ENCODE results near the gene DCHS1.

DNA sequence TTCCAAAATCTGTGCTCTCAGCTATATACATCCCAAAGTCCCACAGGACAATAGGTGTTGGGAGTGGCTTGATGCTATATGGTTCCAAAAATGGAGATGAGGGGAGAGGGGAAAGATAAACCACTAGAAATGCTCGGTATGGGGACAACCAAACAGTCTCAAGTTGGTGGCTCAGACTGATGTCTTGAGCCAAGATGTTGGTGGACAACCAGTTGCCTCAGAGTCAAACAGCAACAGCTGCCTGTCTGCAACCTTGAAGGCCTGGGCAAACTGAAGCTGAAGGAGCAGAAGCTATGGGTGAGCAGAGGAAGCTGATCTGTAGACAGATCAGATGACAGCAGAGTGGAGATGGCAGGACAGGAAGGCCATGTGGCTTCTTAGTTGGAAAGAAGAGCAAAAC is 56.2 kb downstream of the DCHS1 start:
- no peak for TF ChIP-seq ZNF232 (CRISPR knock-in tag; IDR thresholded peaks at IDR 0.05)
- no peak for TF ChIP-seq TP53 (CRISPR knock-in tag; IDR thresholded peaks at IDR 0.05)
- no peak for TF ChIP-seq NR1H2 (CRISPR knock-in tag; IDR thresholded peaks at IDR 0.05)
- TF ChIP-seq, protein P1, sequence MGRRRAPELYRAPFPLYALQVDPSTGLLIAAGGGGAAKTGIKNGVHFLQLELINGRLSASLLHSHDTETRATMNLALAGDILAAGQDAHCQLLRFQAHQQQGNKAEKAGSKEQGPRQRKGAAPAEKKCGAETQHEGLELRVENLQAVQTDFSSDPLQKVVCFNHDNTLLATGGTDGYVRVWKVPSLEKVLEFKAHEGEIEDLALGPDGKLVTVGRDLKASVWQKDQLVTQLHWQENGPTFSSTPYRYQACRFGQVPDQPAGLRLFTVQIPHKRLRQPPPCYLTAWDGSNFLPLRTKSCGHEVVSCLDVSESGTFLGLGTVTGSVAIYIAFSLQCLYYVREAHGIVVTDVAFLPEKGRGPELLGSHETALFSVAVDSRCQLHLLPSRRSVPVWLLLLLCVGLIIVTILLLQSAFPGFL (CRISPR knock-in tag; IDR thresholded peaks at IDR 0.05; ENCODE audit: borderline replicate concordance), result no peak
- TF ChIP-seq JUN (CRISPR knock-in tag; IDR thresholded peaks at IDR 0.05), result no peak
- no peak for TF ChIP-seq NR2C2 (CRISPR knock-in tag; IDR thresholded peaks at IDR 0.05)
- TF ChIP-seq ZNF138 (CRISPR knock-in tag; conservative IDR thresholded peaks at IDR 0.05), result no peak
- no peak for TF ChIP-seq CREB1 (CRISPR knock-in tag; IDR thresholded peaks at IDR 0.05)
- no peak for TF ChIP-seq NFYB (CRISPR knock-in tag; conservative IDR thresholded peaks at IDR 0.05; ENCODE audit: low read depth)
- TF ChIP-seq, protein P2, sequence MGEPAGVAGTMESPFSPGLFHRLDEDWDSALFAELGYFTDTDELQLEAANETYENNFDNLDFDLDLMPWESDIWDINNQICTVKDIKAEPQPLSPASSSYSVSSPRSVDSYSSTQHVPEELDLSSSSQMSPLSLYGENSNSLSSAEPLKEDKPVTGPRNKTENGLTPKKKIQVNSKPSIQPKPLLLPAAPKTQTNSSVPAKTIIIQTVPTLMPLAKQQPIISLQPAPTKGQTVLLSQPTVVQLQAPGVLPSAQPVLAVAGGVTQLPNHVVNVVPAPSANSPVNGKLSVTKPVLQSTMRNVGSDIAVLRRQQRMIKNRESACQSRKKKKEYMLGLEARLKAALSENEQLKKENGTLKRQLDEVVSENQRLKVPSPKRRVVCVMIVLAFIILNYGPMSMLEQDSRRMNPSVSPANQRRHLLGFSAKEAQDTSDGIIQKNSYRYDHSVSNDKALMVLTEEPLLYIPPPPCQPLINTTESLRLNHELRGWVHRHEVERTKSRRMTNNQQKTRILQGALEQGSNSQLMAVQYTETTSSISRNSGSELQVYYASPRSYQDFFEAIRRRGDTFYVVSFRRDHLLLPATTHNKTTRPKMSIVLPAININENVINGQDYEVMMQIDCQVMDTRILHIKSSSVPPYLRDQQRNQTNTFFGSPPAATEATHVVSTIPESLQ (CRISPR knock-in tag; IDR thresholded peaks at IDR 0.05), result no peak
- TF ChIP-seq, protein P3, sequence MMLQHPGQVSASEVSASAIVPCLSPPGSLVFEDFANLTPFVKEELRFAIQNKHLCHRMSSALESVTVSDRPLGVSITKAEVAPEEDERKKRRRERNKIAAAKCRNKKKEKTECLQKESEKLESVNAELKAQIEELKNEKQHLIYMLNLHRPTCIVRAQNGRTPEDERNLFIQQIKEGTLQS (CRISPR knock-in tag; conservative IDR thresholded peaks at IDR 0.05), result no peak
- TF ChIP-seq, protein P4, sequence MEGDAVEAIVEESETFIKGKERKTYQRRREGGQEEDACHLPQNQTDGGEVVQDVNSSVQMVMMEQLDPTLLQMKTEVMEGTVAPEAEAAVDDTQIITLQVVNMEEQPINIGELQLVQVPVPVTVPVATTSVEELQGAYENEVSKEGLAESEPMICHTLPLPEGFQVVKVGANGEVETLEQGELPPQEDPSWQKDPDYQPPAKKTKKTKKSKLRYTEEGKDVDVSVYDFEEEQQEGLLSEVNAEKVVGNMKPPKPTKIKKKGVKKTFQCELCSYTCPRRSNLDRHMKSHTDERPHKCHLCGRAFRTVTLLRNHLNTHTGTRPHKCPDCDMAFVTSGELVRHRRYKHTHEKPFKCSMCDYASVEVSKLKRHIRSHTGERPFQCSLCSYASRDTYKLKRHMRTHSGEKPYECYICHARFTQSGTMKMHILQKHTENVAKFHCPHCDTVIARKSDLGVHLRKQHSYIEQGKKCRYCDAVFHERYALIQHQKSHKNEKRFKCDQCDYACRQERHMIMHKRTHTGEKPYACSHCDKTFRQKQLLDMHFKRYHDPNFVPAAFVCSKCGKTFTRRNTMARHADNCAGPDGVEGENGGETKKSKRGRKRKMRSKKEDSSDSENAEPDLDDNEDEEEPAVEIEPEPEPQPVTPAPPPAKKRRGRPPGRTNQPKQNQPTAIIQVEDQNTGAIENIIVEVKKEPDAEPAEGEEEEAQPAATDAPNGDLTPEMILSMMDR (IDR thresholded peaks at IDR 0.05), result no peak
